PFSK-1 (cell line): ENCODE measurements around the gene EPB41L4A.
A peak's percentile ranks its signal among the peaks of the same experiment; 100 is the strongest.

Experiments used
- FOXP2 ChIP-seq: optimal IDR thresholded peaks from 2 replicates; pipeline ENCODE3; 2011; ENCODE audit warnings: borderline replicate concordance, control low read depth, inconsistent platforms; ENCODE audit not compliant: insufficient read depth; ENCODE audit errors: extremely low read length, extremely low read depth
- POLR2AphosphoS5 ChIP-seq: IDR thresholded peaks from 2 replicates; pipeline ENCODE4 v1.6.1; 2012; ENCODE audit warnings: low read depth, mild to moderate bottlenecking, control low read depth, low read length, moderate library complexity
- REST ChIP-seq, 2 experiments: IDR thresholded peaks; 2 replicates each; pipeline versions ENCODE4 v1.6.1 to v1.8.0; 2011 to 2012; ENCODE audit warnings: low read depth in 2 of 2, low read length in 2 of 2, control low read depth in 1 of 2, inconsistent platforms in 1 of 2, mild to moderate bottlenecking in 1 of 2, moderate library complexity in 1 of 2; ENCODE audit not compliant: insufficient read depth in 1 of 2
- SIN3A ChIP-seq: IDR thresholded peaks from 2 replicates; pipeline ENCODE4 v1.6.1; 2012; ENCODE audit warnings: mild to moderate bottlenecking, low read length, moderate library complexity, borderline replicate concordance; ENCODE audit not compliant: insufficient read depth
- TAF1 ChIP-seq: IDR thresholded peaks from 2 replicates; pipeline ENCODE4 v1.6.1; 2012; ENCODE audit warnings: low read length, control low read depth, borderline replicate concordance; ENCODE audit not compliant: insufficient read depth

Gene EPB41L4A

GRCh38 chr5:112342389-112342788 lies 76.7 kb downstream of the EPB41L4A start:
- TF ChIP-seq FOXP2 (no peak), REST (IDR thresholded peaks at IDR 0.05; ENCODE audit: insufficient read depth in 1 of 2, low read depth in 2 of 2, low read length in 2 of 2) (no peak), SIN3A (no peak), TAF1 (no peak), POLR2AphosphoS5 (no peak)

GRCh38 chr5:112339761-112340160 lies 79.3 kb downstream of the EPB41L4A start:
- TF ChIP-seq SIN3A = no peak
- no peak for TF ChIP-seq FOXP2
- no peak for TF ChIP-seq POLR2AphosphoS5
- no peak for TF ChIP-seq REST (IDR thresholded peaks at IDR 0.05; ENCODE audit: insufficient read depth in 1 of 2, low read depth in 2 of 2, low read length in 2 of 2)
- TF ChIP-seq TAF1 = no peak

GRCh38 chr5:112338681-112339337 lies 80.3 kb downstream of the EPB41L4A start:
- TF ChIP-seq POLR2AphosphoS5 (no peak), REST (IDR thresholded peaks at IDR 0.05; ENCODE audit: insufficient read depth in 1 of 2, low read depth in 2 of 2, low read length in 2 of 2) (peak in 1 of 2 experiments; percentile 60; a peak in 1 of 4 replicates), TAF1 (peak; percentile 33; the same call in 1 of the 2 replicates), FOXP2 (no peak), SIN3A (no peak)

- TF ChIP-seq TAF1 (no peak), REST (IDR thresholded peaks at IDR 0.05; ENCODE audit: insufficient read depth in 1 of 2, low read depth in 2 of 2, low read length in 2 of 2) (no peak), POLR2AphosphoS5 (no peak), FOXP2 (no peak), SIN3A (no peak)
These were observed 85.7 kb downstream of the EPB41L4A start for GRCh38 chr5:112333331-112333781.

GRCh38 chr5:112331892-112332291 lies 87.2 kb downstream of the EPB41L4A start:
- no peak for TF ChIP-seq SIN3A
- no peak for TF ChIP-seq TAF1
- no peak for TF ChIP-seq POLR2AphosphoS5
- no peak for TF ChIP-seq REST (IDR thresholded peaks at IDR 0.05; ENCODE audit: insufficient read depth in 1 of 2, low read depth in 2 of 2, low read length in 2 of 2)
- no peak for TF ChIP-seq FOXP2
